SU-DHL-6 (cell line): Measurements from ENCODE around the gene RNF2.

Experiments used
- CTCF ChIP-seq: fragments of 200-600 bp; sonication (generic); IDR thresholded peaks from one replicate; pipeline ENCODE4 v1.5.1; 2017; ENCODE audit warnings: antibody characterized with exemption, mild to moderate bottlenecking, low read length, moderate library complexity; ENCODE audit not compliant: insufficient read depth, poor library complexity, severe bottlenecking
- EZH2phosphoT487 ChIP-seq: fragments of 200-600 bp; sonication (generic), shearing (Covaris generic); conservative IDR thresholded peaks from 2 replicates; pipeline ENCODE4 v1.6.1; 2018; ENCODE audit warnings: mild to moderate bottlenecking, antibody characterized with exemption, low read length, moderate library complexity, mixed read lengths

GRCh38 chr1:185044981-185045813, at the start of gene RNF2:
- TF ChIP-seq CTCF: no peak
- TF ChIP-seq EZH2phosphoT487: no peak
